OCI-LY1 (cell line): ENCODE results near the gene COP1.

ENCODE experiments used
- CTCF ChIP-seq: fragments of 200-600 bp; sonication (generic), shearing (Covaris generic); IDR thresholded peaks from 2 replicates; pipeline ENCODE4 v1.5.1; 2017; ENCODE audit warnings: mild to moderate bottlenecking, antibody characterized with exemption, low read length, moderate library complexity, mixed read lengths
- EZH2 ChIP-seq: fragments of 200-600 bp; sonication (generic), shearing (Covaris generic); IDR thresholded peaks from 2 replicates; pipeline ENCODE4 v1.8.0; 2017; ENCODE audit warnings: borderline replicate concordance, mixed run types, mild to moderate bottlenecking, antibody characterized with exemption, low read length, moderate library complexity, mixed read lengths

- TF ChIP-seq CTCF: no peak
- no peak for TF ChIP-seq EZH2
These were observed 300.7 kb downstream of the COP1 start for GRCh38 chr1:175906370-175906769.
